GM18508 (cell line): ENCODE data around the gene LIMD2.

ENCODE experiments used
- ATAC-seq: cut with Tn5 transposase; IDR thresholded peaks from one replicate; pipeline ENCODE4 v1.9.1; 2021; ENCODE audit warnings: moderate number of reproducible peaks; ENCODE audit not compliant: insufficient read depth, unreplicated experiment

The LIMD2 gene

DNA sequence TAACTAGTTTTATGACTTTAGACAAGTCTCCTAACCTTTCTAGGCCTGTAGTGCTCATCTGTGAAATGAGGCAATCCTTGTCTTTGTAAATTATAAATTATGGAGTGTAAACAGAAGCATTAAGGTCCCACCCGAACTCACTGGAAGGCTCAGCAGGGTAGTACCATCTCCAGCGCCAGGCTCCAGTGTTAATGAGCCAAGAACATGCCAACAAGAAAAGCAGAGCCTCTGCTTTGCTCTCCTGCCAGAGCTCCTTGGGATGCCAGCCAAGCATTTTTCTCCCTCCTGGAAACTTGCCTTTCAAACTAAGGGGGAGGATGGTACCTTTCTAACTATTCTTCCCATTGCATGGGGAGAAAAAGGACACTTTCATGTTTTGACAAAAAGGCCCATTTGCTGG lies 14.9 kb downstream of the LIMD2 start:
- ATAC-seq = no peak

DNA sequence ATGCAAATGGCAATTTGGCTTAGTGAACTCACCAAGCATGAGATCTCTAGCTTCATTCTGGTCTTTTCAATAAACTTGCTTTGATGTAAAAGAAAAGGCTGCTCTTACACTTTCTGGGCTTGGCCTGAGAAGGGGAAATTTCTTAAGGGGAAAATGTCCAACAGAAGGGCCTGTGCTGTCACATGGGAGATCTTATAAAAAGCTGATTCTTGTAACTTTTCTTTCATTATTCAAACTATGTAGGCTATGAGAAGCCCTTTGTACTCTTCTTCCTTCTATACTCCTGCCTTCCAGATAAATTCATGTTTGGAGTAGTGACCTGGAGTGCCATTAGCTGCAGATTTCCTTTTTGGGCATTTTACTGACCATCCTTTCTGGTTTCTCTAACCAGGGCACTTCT lies 16.9 kb downstream of the LIMD2 start:
- no peak for ATAC-seq

DNA sequence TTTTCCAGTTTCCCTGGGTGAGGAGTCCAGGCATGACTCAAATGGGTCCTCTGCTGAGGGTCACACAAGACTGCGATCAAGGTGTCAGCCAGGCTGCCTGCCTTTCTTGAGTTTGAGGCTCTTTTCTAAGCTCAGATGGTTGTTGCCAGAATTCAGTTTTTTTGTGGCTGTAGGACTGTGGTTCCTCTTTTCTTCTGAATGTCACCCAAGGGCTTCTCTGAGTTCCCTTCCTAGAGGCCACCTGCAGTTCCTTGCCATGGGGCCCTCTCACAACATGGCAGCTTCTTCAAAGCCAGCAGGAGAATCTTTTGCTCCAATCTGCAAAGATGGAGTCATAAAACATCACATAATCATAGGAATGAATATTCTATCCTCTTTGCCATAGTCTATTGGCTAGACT lies 17.5 kb downstream of the LIMD2 start:
- no peak for ATAC-seq

DNA sequence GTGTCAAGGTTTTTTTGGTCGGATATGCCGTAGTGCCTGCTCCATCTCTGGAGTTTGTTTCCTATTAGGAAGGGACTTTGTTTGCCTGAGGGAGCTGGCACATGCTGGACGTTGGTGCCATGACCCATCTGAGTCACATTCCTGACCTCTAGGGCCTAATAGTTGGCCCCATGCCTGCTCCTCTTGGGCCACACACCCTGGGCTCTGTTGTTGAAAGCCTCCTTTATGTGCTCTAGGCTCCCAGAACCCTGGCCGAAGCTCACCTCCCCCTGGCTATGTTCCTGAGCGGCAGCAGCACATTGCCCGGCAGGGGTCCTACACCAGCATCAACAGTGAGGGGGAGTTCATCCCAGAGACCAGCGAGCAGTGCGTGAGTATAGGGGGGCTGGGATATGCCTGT lies 18.4 kb downstream of the LIMD2 start:
- no peak for ATAC-seq

DNA sequence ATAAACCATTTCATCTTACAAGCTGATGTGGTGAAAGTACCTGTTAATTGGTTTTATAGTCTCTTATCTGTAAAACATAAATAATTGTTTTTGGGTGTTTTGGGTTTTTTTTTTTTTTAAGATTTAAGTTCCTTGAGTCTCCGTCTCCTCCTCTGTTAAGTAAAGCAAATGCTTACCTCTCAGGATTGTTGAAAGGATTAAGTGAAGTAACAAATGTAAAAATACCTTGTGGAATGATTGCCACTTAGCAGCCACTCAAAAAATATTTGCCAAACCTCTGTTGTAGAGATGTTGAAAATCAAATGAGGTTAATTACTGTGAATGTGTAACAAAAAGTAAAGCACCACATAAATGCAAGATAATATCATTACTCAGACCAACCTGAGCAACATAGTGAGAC lies 19.2 kb downstream of the LIMD2 start:
- ATAC-seq = no peak

DNA sequence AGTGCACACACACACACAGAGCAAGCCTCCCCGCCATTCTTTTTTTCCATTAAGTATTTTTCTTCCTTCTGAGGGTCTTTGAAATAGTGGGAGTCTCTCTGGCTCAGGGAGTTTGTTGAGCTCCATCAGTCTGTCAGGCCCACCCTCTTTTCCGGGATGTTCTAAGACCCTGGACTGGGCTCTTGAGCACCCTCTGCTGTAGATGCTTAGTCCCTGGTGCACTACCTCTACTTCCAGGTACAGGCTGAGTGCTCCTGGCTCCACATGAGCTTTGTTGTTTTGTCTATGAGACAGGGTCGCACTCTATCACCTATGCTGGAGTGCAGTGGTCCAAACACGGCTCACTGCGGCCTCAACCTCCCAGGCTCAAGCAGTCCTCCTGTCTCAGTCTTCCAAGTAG lies 20.7 kb downstream of the LIMD2 start:
- ATAC-seq = no peak

DNA sequence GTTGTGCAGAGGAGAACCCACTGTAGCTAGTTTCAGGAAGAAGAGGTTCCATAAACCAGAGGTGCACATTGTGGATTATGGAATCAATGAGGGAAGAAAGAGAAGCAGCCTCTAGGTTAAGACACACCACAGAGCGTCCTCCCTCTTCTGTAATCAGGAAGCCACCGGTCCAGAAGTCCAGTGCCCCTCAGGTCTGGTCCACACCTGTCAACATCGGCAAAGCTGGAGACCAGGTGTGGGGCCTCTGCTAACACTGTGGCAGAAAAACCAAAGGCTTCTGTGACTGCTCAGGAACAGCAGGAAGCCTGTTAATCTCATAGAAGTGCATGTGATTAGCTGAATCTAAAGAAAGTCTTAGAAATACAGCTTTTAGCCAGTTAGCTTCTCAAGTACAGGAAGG lies 23.3 kb downstream of the LIMD2 start:
- no peak for ATAC-seq

DNA sequence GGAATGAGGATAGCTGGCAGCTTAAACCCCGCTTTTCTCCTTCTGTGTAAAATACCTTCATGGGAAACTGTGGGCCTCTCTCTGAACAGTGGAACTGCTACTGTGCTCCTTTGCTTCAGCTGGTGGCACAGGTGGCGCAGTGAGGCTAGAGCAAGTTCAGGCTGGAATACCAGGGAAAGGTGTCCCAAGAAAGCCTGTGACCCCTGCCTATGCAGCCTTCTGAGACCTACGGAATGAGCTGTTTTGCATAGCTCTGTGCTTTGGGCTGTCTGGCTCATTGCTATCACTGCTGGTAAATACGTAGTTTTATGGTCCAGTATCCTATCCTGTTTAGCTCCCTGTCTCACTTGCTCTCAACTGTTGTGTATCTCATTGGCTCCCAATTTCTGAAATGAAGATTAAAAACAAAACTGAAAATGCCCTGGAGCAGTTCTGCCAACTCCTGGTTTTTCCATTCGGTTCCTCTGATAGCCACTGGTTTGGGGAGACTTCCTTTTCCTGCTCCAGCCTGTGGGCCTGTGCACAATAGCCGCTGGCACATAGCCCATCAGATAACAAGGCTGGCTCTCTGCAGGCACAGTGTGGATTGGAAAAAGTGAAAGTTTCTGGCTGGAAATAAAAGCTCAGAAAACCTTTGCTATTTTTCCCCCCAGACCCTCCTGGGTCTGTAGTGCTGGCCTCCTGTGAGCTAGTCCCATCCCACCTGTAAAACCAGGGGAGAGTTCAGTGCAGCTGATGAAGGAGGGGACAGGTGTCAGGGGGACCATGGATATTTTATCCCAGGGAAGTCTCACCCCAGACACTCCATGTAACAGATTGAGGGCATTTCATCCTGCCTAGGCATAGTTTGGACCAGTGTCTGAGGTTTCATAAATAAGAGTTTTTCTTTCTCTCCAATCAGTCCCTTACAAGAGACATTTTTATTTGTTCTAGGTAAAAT lies 24.0 kb downstream of the LIMD2 start:
- no peak for ATAC-seq

DNA sequence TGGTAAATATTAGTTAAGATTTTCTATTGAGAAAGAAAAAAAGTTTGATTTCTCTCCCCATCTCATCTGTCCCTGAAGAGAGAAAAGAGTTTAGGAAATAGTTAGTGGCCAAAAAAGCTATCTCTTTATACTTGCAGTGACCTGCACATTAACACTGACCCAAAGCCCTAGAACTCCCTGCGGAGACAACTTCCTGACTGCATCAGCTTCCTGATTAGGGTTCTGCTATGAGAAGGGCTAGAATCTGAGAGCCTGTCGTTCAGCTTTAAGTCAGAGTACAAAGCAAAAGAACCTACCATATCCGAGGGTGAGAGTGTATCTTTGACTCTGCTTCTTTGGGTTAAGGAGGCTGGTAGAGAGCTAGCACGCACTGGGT lies 24.7 kb downstream of the LIMD2 start:
- ATAC-seq = no peak

DNA sequence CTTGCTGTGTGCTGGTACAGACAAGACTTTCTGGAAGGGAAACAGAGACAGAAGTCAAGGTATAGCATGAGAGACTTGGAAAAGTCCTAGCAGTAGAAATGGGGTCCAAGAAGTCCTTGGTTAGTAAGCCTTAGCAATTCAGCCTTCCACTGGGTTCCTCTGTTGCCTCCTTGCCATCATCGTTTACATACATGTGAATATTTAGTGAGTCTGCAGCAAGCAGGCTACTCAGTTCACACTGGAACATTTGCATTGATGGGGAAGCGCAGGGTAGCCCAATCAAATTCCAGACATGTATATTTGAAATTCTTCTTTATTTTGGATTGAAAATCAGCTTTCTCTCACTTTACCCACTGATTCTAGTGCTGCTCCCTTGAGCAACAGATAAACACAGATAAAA lies 27.1 kb downstream of the LIMD2 start:
- ATAC-seq = no peak

DNA sequence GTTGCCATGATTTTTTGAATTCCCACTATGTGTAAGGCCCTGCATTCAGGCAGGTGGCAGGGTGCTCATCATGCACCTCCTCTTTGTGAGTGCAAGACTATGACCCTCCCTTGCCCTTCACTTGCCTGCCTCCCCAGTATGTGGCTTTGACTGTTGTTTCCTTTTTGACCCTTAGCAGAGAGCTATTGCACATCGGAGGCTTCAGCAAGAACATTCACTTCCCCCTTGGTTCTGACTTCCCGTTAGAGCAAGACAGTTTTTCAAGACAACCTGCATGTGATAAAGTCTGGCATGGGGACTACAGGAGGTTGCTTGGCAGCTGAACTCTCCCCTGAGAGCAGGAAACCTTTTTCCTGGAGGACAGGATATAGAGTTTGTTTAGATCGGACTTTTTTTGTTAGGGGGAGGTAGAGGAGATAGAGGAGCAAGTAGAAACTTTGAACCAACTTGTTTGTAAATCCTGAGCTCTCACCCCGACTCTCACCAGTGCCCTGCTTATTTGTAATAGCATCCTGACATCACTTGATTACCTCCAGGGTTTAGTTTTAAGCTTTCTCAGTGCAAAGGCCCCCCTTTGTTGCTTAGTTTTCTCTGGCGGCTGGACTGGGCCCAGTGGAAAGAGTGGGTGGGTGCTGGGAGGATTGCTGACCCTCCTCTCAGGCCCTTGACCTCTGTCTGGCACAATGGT lies 34.3 kb downstream of the LIMD2 start:
- ATAC-seq = no peak

DNA sequence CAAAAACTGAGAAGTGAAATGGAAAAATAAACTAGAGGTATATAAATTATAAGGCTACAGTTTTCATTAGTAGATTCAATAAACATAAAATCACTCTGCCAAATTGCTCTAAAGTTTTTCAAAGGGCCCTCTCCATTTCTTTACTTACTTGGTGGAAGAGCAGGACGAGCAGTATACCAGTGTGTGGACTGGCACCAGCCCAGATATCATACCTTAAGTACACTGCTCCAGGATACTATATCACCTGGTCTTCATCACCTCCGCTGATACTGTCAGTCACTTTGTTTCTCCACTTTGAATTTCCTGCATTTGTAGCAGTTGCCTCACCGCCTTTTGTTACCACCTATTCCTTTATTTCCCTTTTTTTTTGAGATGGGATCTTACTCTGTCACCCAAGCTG lies 40.1 kb downstream of the LIMD2 start:
- ATAC-seq = no peak

DNA sequence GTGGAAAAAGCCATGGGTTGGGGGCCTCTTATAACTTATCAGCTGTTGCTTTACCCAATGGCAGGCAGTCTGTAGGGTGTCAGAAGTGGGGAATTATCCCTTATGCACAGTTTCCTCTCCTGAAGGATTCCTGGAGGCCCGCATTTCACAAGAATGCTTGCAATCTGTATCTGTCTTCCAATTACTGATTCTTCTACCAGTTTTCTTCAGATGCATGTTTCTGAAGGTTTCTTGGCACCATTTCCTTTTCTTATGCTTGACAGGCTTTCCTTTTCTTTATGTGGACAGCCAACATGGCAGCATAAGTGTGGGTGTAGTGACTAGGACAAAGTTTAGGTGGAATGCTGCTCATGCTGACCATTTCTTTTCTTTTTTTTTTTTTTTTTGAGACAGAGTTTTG lies 41.6 kb downstream of the LIMD2 start:
- no peak for ATAC-seq

DNA sequence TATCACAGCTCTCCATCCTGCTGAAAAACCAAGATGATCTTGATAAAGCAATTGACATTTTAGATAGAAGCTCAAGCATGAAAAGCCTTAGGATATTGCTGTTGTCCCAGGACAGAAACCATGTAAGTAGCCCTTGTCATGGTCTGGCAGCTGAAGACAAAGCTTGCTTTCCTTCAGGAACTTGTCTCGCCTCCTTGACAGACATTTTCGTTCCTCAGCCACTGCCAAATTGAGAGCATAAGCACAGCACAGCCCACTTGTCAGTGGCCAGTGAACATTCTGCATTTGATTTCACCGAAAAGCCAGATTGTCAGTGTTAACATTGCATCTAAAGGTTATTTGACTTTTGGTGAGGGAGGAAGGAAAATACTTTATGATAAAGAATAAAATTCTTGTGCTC lies 42.1 kb downstream of the LIMD2 start:
- ATAC-seq = no peak

DNA sequence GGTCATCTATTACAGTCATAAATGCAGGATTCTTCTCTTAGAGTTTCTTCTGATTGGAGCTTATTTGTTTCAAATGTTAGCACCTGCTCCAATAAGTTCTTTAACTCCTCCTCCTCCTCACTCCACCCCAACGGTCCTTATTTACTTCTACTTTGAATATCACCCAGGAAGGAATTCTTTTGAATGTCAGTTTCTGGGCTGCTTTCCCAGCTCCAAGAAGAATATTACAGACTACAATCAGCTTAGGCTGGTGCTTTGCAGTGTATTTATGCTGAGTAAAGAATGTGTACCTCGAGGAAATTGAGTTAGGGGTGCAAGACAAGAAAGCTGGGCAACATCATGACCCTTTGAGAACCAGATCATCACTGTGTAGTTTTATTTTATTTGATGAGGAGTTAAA lies 46.9 kb downstream of the LIMD2 start:
- ATAC-seq = no peak

DNA sequence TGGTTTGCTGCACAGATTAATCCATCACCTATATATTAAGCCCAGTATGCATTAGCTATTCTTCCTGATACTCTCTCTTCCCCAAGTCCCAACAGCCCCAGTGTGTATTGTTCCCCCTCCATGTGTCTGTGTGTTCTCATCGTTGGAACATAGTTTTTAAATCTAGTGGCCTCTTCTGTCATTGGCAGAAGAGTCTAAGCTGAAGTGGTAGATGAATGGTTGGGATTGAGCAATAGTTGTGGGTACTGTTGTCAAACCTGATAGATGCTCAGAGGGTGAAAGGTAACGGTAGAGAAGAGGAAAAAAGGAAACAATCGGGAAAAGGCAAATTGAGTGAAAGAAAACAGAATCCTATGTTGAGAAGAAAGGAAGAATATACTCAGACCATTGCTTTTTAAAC lies 47.8 kb downstream of the LIMD2 start:
- no peak for ATAC-seq

DNA sequence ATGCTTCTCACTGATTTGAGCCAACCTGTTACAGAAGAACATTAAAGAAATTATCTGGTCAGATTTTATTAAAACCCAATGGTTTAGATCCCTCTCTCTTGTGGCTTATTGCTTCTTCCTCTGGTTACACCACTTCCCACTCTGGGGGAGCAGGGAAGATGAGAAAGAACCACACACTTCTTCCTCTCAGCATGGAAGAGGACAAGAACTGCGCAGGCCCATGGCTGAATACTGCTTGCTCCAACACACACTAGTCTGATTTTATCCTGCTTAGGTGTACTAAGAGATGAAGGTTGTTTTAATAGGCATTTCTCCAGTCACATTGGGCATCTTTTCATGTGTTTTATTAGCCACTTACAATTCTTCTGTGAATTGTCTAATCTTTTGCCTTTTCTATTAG lies 50.1 kb downstream of the LIMD2 start:
- no peak for ATAC-seq

DNA sequence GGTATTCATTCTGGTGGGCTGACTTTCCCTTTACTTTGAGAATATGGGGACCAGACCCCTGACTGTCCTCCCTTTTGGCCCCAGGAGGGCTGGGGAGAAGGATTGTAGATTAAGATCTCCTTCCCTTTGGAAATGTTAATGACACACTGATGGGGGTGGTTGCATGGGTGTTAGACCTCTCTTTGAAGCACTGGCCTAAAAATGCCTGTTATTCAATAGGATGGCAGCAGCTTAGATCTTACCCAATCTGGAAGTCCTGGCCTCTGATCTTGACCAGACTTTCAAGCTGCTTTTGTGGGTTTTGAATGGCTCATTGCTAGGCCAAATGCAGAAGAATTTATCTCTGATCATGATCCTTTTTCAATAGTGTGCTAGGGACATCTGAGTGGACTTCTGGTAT lies 52.0 kb downstream of the LIMD2 start:
- no peak for ATAC-seq

DNA sequence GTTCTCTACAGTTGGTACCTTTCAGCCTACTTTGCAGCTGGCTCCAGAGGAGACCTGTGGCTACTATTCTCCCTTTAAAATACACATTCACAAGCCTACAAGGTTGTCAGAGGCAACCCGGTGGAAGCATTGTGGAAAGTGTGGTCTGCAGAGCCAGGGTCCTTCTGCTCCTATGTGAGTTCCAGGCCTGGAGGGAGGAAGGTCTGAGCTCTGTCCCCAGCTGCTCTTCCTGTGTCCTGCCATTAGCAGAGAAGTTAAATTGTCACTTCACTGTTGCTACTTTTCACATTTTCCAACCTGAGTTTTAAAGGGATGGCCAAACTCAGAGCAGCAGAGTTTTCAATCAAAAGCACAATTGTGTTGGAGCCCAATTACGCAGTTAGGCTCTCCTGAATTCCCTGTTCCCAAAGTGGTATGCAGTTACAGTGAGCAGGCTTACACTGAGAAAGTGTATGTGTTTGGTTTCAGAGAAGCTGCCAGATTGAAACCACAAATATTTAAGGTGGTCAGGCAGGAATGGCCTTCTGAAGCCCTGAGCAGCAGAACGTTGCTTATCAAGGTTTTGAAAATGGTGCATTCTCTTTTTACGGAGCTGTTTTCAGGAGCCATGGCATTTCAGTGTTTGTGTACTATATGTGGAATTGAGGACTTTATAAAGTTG lies 52.7 kb downstream of the LIMD2 start:
- no peak for ATAC-seq

DNA sequence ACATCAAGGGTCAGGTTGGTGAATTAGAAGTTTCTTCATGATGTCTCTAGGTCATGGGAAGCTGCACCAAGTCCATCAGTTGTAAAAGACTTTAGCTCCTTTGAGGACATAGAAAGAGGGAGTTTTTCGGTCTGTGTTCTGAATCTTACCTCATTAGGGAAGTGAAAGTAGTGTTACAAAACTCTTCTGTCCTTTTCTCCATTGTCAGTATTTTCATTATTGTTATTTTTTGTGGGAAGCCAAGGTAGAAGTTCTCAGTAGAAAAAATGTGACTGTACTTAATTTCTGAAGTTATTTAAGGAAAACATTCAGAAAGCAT lies 53.5 kb downstream of the LIMD2 start:
- peak; percentile 51 for ATAC-seq
